CD14-positive monocyte (primary cell): ENCODE data around the gene RABL6. TPM values are rescaled to one million over a fixed set of nuclear protein-coding genes. Genes with fewer than 3 reads are reported as not detected.

ENCODE experiments used
- DNase-seq, 3 donors: peaks; one replicate each; pipeline ENCODE4 v3.0.0-alpha.2; 2011 to 2022
- H2AFZ ChIP-seq: 2 replicates; pipeline ENCODE4 v1.6.0; 2012; ENCODE audit warnings: mild to moderate bottlenecking, low read depth, low read length, inconsistent platforms; ENCODE audit not compliant: insufficient read depth, poor library complexity, severe bottlenecking
- H3K27ac ChIP-seq, 2 donors: 1 replicate in 1 of 2; 2 replicates in 1 of 2; pipeline ENCODE4 v1.5.1; 2012 to 2013; ENCODE audit warnings: low read length in 2 of 2, control low read depth in 1 of 2, inconsistent platforms in 1 of 2, low read depth in 1 of 2, mild to moderate bottlenecking in 1 of 2
- H3K27me3 ChIP-seq, 2 donors: one replicate each; pipeline versions ENCODE4 v1.6.0 to v1.6.1; 2011 to 2013; ENCODE audit warnings: low read length in 2 of 2; ENCODE audit not compliant: control insufficient read depth in 2 of 2, insufficient read depth in 2 of 2
- H3K36me3 ChIP-seq, 2 donors: replicated peaks in 1 of 2; 1 replicate in 1 of 2; 2 replicates in 1 of 2; pipeline versions ENCODE4 v1.5.1 to v1.6.1; 2012 to 2013; ENCODE audit warnings: low read length in 2 of 2, control low read depth in 1 of 2, inconsistent platforms in 1 of 2, mild to moderate bottlenecking in 1 of 2; ENCODE audit not compliant: insufficient read depth in 2 of 2, control insufficient read depth in 1 of 2
- H3K4me1 ChIP-seq, 2 donors: 1 replicate in 1 of 2; 2 replicates in 1 of 2; pipeline versions ENCODE4 v1.5.1 to v1.6.1; 2012 to 2013; ENCODE audit warnings: low read length in 2 of 2, control low read depth in 1 of 2, inconsistent platforms in 1 of 2, mild to moderate bottlenecking in 1 of 2, moderate library complexity in 1 of 2; ENCODE audit not compliant: insufficient read depth in 2 of 2, control insufficient read depth in 1 of 2
- H3K4me2 ChIP-seq: replicated peaks from 2 replicates; pipeline ENCODE3; 2012; ENCODE audit warnings: low read length, moderate library complexity, mild to moderate bottlenecking; ENCODE audit not compliant: poor library complexity, severe bottlenecking; ENCODE audit errors: extremely low read depth
- H3K4me3 ChIP-seq, 3 experiments: fragments of 200-600 bp in 1 of 3; sonication (generic) in 1 of 3; replicated peaks in 1 of 3; 1 replicate in 2 of 3; 2 replicates in 1 of 3; pipeline ENCODE4 v1.5.1; 2011 to 2013; ENCODE audit warnings: low read length in 3 of 3, mild to moderate bottlenecking in 3 of 3, control low read depth in 2 of 3, low read depth in 2 of 3, inconsistent platforms in 1 of 3, moderate library complexity in 1 of 3
- H3K79me2 ChIP-seq: 2 replicates; pipeline ENCODE4 v1.6.0; 2012; ENCODE audit warnings: mild to moderate bottlenecking, control low read depth, inconsistent platforms, low read length, moderate library complexity; ENCODE audit not compliant: insufficient read depth
- H3K9ac ChIP-seq: 2 replicates; pipeline ENCODE4 v1.6.0; 2017; ENCODE audit warnings: low read length, mild to moderate bottlenecking; ENCODE audit not compliant: insufficient read depth, poor library complexity, severe bottlenecking
- H3K9me3 ChIP-seq, 2 donors: replicated peaks in 1 of 2; 1 replicate in 1 of 2; 2 replicates in 1 of 2; pipeline versions ENCODE4 v1.5.1 to v1.6.1; 2012 to 2013; ENCODE audit warnings: low read length in 2 of 2, control low read depth in 1 of 2; ENCODE audit not compliant: control insufficient read depth in 1 of 2, insufficient read depth in 1 of 2
- H4K20me1 ChIP-seq: 2 replicates; pipeline ENCODE4 v1.6.0; 2012; ENCODE audit warnings: mild to moderate bottlenecking, low read length, control low read depth, moderate library complexity; ENCODE audit not compliant: insufficient read depth
- H3K27ac Mint-ChIP-seq, 7 donors: one replicate each; pipeline ENCODE4 v1.8.0; 2020; ENCODE audit warnings: mild to moderate bottlenecking in 7 of 7, mixed read lengths in 7 of 7, moderate library complexity in 6 of 7, inconsistent platforms in 2 of 7
- H3K27me3 Mint-ChIP-seq, 3 donors: one replicate each; pipeline ENCODE4 v1.8.0; 2021 to 2022; ENCODE audit warnings: low read depth in 3 of 3, mild to moderate bottlenecking in 3 of 3, mixed read lengths in 3 of 3, moderate library complexity in 3 of 3, inconsistent platforms in 1 of 3
- H3K36me3 Mint-ChIP-seq, 2 donors: one replicate each; pipeline ENCODE4 v1.8.0; 2020; ENCODE audit warnings: mixed read lengths in 2 of 2, inconsistent platforms in 1 of 2, mild to moderate bottlenecking in 1 of 2
- H3K4me1 Mint-ChIP-seq: one replicate; pipeline ENCODE4 v1.8.0; 2020; ENCODE audit warnings: mild to moderate bottlenecking, mixed read lengths
- H3K4me3 Mint-ChIP-seq, 2 donors: one replicate each; pipeline ENCODE4 v1.8.0; 2020; ENCODE audit warnings: mild to moderate bottlenecking in 2 of 2, mixed read lengths in 2 of 2, moderate library complexity in 1 of 2
- H3K9me3 Mint-ChIP-seq, 7 donors: one replicate each; pipeline ENCODE4 v1.8.0; 2020 to 2022; ENCODE audit warnings: mixed read lengths in 7 of 7, mild to moderate bottlenecking in 6 of 7, moderate library complexity in 6 of 7, inconsistent platforms in 2 of 7
- WGBS: methylation state at CpG from one replicate; pipeline ENCODE4 v1.1.5; 2013; ENCODE audit warnings: missing lambda C conversion rate; ENCODE audit not compliant: insufficient coverage; 5-methylcytosine and 5-hydroxymethylcytosine counted together
- intact Hi-C, 2 donors: fragments of 100-400 bp; cut with micrococcal nuclease; formaldehyde crosslinking; loops; one replicate each; pipeline versions ENCODE4 v1.15.0 to v1.15.1; 2023
- polyA plus RNA-seq, 3 donors: library from polyadenylated mRNA; depleted of rRNA in 1 of 3; unstranded in 2 of 3; stranded (reverse) in 1 of 3; fragments of 300-500 nt in 2 of 3; fragments of >200 nt in 1 of 3; fragmentation: Illumina TruSeq in 2 of 3; gene quantifications; 1 replicate in 2 of 3; 2 replicates in 1 of 3; pipeline ENCODE4 v1.2.3, GENCODE V29; 2012 to 2021
- TF ChIP-seq, protein P1 (sequence below): fragments of 200-600 bp; IDR thresholded peaks from one replicate; pipeline ENCODE4 v1.8.0; 2022; ENCODE audit warnings: antibody characterized with exemption, mild to moderate bottlenecking

Gene RABL6
- polyA plus RNA-seq, 3 donors: 6.7 to 30.9 (median 8.1) TPM

DNA sequence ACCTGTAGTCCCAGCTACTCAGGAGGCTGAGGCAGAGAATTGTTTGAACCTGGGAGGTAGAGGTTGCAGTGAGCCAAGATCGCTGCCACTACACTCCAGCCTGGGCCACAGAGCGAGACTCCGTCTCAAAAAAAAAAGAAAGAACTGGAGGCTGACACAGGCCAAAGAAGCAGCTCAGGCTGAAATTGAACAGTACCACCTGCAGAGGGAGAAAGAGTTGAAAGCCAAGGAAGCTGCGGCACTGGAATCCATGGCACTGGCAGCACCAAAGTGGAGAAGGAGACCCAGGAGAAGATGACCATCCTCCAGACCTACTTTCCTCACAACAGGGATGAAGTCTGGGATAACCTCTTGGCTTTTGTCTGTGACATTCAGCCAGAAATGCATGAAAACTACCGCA is 27.9 kb upstream of the RABL6 start:
- TF ChIP-seq, protein P1, sequence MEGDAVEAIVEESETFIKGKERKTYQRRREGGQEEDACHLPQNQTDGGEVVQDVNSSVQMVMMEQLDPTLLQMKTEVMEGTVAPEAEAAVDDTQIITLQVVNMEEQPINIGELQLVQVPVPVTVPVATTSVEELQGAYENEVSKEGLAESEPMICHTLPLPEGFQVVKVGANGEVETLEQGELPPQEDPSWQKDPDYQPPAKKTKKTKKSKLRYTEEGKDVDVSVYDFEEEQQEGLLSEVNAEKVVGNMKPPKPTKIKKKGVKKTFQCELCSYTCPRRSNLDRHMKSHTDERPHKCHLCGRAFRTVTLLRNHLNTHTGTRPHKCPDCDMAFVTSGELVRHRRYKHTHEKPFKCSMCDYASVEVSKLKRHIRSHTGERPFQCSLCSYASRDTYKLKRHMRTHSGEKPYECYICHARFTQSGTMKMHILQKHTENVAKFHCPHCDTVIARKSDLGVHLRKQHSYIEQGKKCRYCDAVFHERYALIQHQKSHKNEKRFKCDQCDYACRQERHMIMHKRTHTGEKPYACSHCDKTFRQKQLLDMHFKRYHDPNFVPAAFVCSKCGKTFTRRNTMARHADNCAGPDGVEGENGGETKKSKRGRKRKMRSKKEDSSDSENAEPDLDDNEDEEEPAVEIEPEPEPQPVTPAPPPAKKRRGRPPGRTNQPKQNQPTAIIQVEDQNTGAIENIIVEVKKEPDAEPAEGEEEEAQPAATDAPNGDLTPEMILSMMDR: no peak
- Mint-ChIP-seq H3K27ac (no peak overlapping the region), H3K27me3 (peaks cover 6 to 20% (median 11%) of the 10 kb centered on the region in 3 donors), H3K36me3 (no peaks in the 10 kb centered on the region), H3K4me1 (no peaks in the 10 kb centered on the region), H3K9me3 (no peaks in the 10 kb centered on the region), H3K4me3 (no peak overlapping the region)
- Histone ChIP-seq H3K36me3 (no peaks in the 10 kb centered on the region), H2AFZ (no peak overlapping the region), H3K4me2 (no peak overlapping the region), H3K27ac (no peak overlapping the region), H3K4me1 (no peaks in the 10 kb centered on the region), H4K20me1 (no peaks in the 10 kb centered on the region), H3K79me2 (no peaks in the 10 kb centered on the region), H3K4me3 (no peak overlapping the region), H3K9me3 (no peaks in the 10 kb centered on the region), H3K27me3 (no peaks in the 10 kb centered on the region), H3K9ac (no peak overlapping the region)
- no peak for DNase-seq
- WGBS: 74% methylated on average over 4 of the region's 5 CpGs
- intact Hi-C loops: loop anchor here in 1 of 2 donors (10.0 kb wide), 1 partner anchor 285 kb away; no protein-coding TSS in a partner anchor

DNA sequence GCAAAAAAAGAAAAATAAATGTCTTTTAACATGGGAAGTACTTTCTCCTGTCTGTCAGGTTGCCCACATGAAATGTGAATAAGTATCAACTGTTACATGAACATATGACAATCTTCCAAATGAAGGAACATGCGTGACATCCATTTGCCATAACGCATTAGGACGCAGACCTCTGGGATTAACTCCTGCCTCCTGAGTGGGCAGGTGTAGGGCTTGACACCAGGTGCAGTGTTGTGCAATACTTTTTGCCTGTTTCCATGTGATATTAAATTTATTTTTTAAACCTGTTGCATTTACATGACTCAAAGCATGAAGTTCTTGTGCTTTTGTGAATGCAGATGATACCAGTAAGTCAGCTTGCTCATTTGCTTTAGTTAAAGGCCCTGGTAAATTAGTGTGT is 25.3 kb upstream of the RABL6 start:
- no peak for DNase-seq
- H3K9ac ChIP-seq: no peak overlapping the region
- Mint-ChIP-seq H3K4me3 (no peak overlapping the region), H3K9me3 (no peaks in the 10 kb centered on the region), H3K4me1 (peaks cover under 1% of the 10 kb centered on the region), H3K27me3 (peaks cover 6 to 20% (median 9%) of the 10 kb centered on the region in 3 donors), H3K27ac (no peak overlapping the region), H3K36me3 (no peaks in the 10 kb centered on the region)
- no peak overlapping the region for H3K4me3 ChIP-seq
- no peak overlapping the region for H3K27ac ChIP-seq
- no peaks in the 10 kb centered on the region for H3K79me2 ChIP-seq
- intact Hi-C loops: loop anchor here in 1 of 2 donors (10.0 kb wide), 1 partner anchor 282 kb away; no protein-coding TSS in a partner anchor
- H3K27me3 ChIP-seq: no peaks in the 10 kb centered on the region
- H3K9me3 ChIP-seq: no peaks in the 10 kb centered on the region
- H2AFZ ChIP-seq: no peak overlapping the region
- H4K20me1 ChIP-seq: no peaks in the 10 kb centered on the region
- no peaks in the 10 kb centered on the region for H3K4me1 ChIP-seq
- no peaks in the 10 kb centered on the region for H3K36me3 ChIP-seq
- TF ChIP-seq, protein P1: no peak
- no CpG with 5 or more reads among the region's 3 CpGs for WGBS
- H3K4me2 ChIP-seq: no peak overlapping the region
